Measurements from ENCODE around the gene GSG1L. TPM values are rescaled to one million over a fixed set of nuclear protein-coding genes. Genes with fewer than 3 reads are reported as not detected.
A peak's percentile ranks its signal among the peaks of the same experiment; 100 is the strongest.

Gene GSG1L
- total and polyA plus RNA-seq, 9 of the 15 experiments (the other 6 are each of a cell fraction or from before 2014, with no cell fraction given), result not detected

DNA sequence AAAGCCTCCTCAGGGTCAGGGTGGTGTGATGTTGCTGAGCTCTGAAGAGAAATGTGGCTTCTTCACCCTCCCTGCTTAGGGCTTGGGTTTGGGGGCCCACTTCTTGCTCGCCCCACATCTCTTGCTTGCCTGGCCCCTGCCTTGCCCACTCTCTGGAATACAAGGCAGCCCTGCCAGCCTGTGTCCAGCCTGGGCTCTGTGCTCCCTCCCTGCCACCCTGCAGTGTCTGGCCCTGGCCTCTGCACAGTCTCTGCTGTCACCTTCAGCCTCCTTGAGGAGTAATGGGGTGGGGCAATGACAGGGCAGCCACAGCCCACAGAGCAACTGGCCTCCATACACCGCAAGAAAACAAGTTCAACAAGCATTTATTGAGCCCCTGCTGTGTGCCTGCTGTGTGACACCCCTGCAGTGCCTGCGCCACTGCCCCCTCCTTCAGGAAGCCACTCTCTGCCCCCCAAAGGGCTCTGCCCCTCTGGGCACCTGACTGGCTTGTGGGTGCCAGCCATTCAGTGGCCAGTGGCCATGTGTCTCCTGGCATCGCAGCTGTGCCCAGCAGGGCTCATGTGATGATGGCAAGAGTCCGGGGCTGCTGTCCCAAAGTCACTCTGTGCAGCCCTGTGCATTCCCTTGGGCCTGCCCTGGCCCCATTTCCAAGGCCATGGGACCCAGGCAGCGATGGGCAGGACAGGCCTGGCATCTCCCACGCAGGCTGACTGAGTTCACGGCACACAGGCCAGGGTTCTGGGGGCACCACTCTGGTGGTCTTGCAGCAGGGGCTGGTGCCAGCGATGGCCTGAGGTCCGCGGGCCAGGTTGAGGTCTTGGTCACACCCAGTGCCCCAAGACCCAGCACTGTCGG is 272.7 kb downstream of the GSG1L start:
- Histone ChIP-seq H4K20me1 (replicated peaks; ENCODE audit: control insufficient read depth, insufficient read depth, low read length) (peaks cover 3% of the 10 kb centered on the region; the same call in 1 of the 2 replicates), H3K79me2 (ENCODE audit: control insufficient read depth, insufficient read depth, low read length) (no peaks in the 10 kb centered on the region), H2AFZ (ENCODE audit: low read depth, low read length) (no peak overlapping the region), H3K36me3 (ENCODE audit: control insufficient read depth, insufficient read depth, low read length) (no peaks in the 10 kb centered on the region), H3K9me3 (replicated peaks; ENCODE audit: control insufficient read depth, insufficient read depth, low read depth, low read length) (no peaks in the 10 kb centered on the region), H3K9me1 (ENCODE audit: control insufficient read depth, insufficient read depth, low read length) (no peaks in the 10 kb centered on the region), H3K27ac (ENCODE audit: extremely low read depth, low read depth, low read length) (no peak overlapping the region), H3K4me3 (no peak overlapping the region), H3K4me2 (ENCODE audit: insufficient read depth, low read length) (no peak overlapping the region), H3K27me3 (ENCODE audit: control insufficient read depth in 2 of 2, insufficient read depth in 2 of 2, low read length in 2 of 2) (peaks cover 0 to 14% of the 10 kb centered on the region in 2 experiments; a peak in 3 of 5 replicates), H3K4me1 (replicated peaks in 1 of 2; ENCODE audit: control insufficient read depth in 2 of 2, insufficient read depth in 2 of 2, low read length in 2 of 2) (no peaks in the 10 kb centered on the region; a peak in 1 of 5 replicates), H3K9ac (ENCODE audit: insufficient read depth in 1 of 2, low read depth in 2 of 2, low read length in 2 of 2) (peak overlapping the region in 1 of 2 experiments; percentile 5; a peak in 1 of 4 replicates)
- DNase-seq (ENCODE audit: extremely low read depth in 1 of 4, low spot score in 3 of 4) (no peak), FAIRE-seq (no peak), ATAC-seq (no peak)
- POLR2A ChIA-PET, result interaction anchor here (0.6 kb wide), 1 partner anchor 1095 kb away, joined by 3 read pairs; no protein-coding TSS in a partner anchor
- WGBS (ENCODE audit: insufficient coverage, low coverage, missing lambda C conversion rate), result 1% methylated on average over 10 of the region's 12 CpGs
- in situ Hi-C loops (cut with MboI), result no loop called here
- TF ChIP-seq, protein P1, sequence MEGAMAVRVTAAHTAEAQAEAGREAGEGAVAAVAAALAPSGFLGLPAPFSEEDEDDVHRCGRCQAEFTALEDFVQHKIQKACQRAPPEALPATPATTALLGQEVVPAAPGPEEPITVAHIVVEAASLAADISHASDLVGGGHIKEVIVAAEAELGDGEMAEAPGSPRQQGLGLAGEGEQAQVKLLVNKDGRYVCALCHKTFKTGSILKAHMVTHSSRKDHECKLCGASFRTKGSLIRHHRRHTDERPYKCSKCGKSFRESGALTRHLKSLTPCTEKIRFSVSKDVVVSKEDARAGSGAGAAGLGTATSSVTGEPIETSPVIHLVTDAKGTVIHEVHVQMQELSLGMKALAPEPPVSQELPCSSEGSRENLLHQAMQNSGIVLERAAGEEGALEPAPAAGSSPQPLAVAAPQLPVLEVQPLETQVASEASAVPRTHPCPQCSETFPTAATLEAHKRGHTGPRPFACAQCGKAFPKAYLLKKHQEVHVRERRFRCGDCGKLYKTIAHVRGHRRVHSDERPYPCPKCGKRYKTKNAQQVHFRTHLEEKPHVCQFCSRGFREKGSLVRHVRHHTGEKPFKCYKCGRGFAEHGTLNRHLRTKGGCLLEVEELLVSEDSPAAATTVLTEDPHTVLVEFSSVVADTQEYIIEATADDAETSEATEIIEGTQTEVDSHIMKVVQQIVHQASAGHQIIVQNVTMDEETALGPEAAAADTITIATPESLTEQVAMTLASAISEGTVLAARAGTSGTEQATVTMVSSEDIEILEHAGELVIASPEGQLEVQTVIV (CRISPR knock-in tag; IDR thresholded peaks at IDR 0.05; ENCODE audit: borderline replicate concordance), result no peak
- no peak for TF ChIP-seq PCBP2 (IDR thresholded peaks at IDR 0.05; ENCODE audit: low read depth, low read length, poor library complexity, severe bottlenecking)
- TF ChIP-seq PHTF2 (CRISPR knock-in tag; IDR thresholded peaks at IDR 0.05), result no peak
- TF ChIP-seq ZKSCAN3 (CRISPR knock-in tag; IDR thresholded peaks at IDR 0.05), result no peak
- no peak for TF ChIP-seq CHAMP1 (IDR thresholded peaks at IDR 0.05)
- TF ChIP-seq CBX8 (IDR thresholded peaks at IDR 0.05; ENCODE audit: borderline replicate concordance, extremely low read depth, low read depth, low read length, poor library complexity, severe bottlenecking), result no peak
- TF ChIP-seq ETV6 (IDR thresholded peaks at IDR 0.05; ENCODE audit: borderline replicate concordance in 1 of 2, low read depth in 2 of 2, low read length in 1 of 2), result no peak
- no peak for TF ChIP-seq ETV6 (CRISPR knock-in tag; IDR thresholded peaks at IDR 0.05; ENCODE audit: borderline replicate concordance)
- no peak for TF ChIP-seq EHMT2 (IDR thresholded peaks at IDR 0.05)
- TF ChIP-seq SMAD2 (IDR thresholded peaks at IDR 0.05; ENCODE audit: low read depth, low read length), result no peak
- TF ChIP-seq, protein P2, sequence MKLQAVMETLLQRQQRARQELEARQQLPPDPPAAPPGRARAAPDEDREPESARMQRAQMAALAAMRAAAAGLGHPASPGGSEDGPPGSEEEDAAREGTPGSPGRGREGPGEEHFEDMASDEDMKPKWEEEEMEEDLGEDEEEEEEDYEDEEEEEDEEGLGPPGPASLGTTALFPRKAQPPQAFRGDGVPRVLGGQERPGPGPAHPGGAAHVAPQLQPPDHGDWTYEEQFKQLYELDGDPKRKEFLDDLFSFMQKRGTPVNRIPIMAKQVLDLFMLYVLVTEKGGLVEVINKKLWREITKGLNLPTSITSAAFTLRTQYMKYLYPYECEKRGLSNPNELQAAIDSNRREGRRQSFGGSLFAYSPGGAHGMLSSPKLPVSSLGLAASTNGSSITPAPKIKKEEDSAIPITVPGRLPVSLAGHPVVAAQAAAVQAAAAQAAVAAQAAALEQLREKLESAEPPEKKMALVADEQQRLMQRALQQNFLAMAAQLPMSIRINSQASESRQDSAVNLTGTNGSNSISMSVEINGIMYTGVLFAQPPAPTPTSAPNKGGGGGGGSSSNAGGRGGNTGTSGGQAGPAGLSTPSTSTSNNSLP (IDR thresholded peaks at IDR 0.05; ENCODE audit: borderline replicate concordance, low read depth, low read length), result no peak
- TF ChIP-seq EWSR1 (IDR thresholded peaks at IDR 0.05; ENCODE audit: borderline replicate concordance, low read depth, partially characterized antibody), result no peak
- no peak for TF ChIP-seq ZNF77 (CRISPR knock-in tag; IDR thresholded peaks at IDR 0.05)
- CTCF ChIA-PET (ENCODE audit: low intra/inter-chr PET ratio), result no interaction called here
- intact Hi-C loops (cut with micrococcal nuclease), result no loop called here
- BruUV-seq (replicated peaks), result no TSS peak

Measured in K562 (cell line).